ENCODE results near the gene ETV5.

ETV5 gene

GRCh38 chr3:186013312-186013711, 95.6 kb downstream of the ETV5 start:
- no peak for DNase-seq (ENCODE audit: low read depth)
- TF ChIP-seq CTCF (IDR thresholded peaks at IDR 0.05; ENCODE audit: insufficient read depth, low read depth, low read length, missing control alignments), result no peak
- H3K4me3 ChIP-seq (ENCODE audit: low read length), result no peak overlapping the region

- no peak for TF ChIP-seq CTCF (IDR thresholded peaks at IDR 0.05; ENCODE audit: insufficient read depth, low read depth, low read length, missing control alignments)
- no peak overlapping the region for H3K4me3 ChIP-seq (ENCODE audit: low read length)
- no peak for DNase-seq (ENCODE audit: low read depth)
Measured at GRCh38 chr3:186012137-186012536, 96.8 kb downstream of the ETV5 start.

- no peak for DNase-seq (ENCODE audit: low read depth)
- TF ChIP-seq CTCF (IDR thresholded peaks at IDR 0.05; ENCODE audit: insufficient read depth, low read depth, low read length, missing control alignments), result no peak
- no peak overlapping the region for H3K4me3 ChIP-seq (ENCODE audit: low read length)
Measured at GRCh38 chr3:186004671-186005070, 104.2 kb downstream of the ETV5 start.

GRCh38 chr3:186004209-186004608, 104.7 kb downstream of the ETV5 start:
- DNase-seq (ENCODE audit: low read depth), result no peak
- no peak for TF ChIP-seq CTCF (IDR thresholded peaks at IDR 0.05; ENCODE audit: insufficient read depth, low read depth, low read length, missing control alignments)

GRCh38 chr3:186003610-186004009, 105.3 kb downstream of the ETV5 start:
- no peak for DNase-seq (ENCODE audit: low read depth)
- TF ChIP-seq CTCF (IDR thresholded peaks at IDR 0.05; ENCODE audit: insufficient read depth, low read depth, low read length, missing control alignments), result no peak

More at GRCh38 chr3:186004209-186004608, 104.7 kb downstream of the ETV5 start:
- no peak overlapping the region for H3K4me3 ChIP-seq (ENCODE audit: low read length)

GRCh38 chr3:186002884-186003472, 105.9 kb downstream of the ETV5 start:
- peak; percentile 48 for DNase-seq (ENCODE audit: low read depth)
- no peak overlapping the region for H3K4me3 ChIP-seq (ENCODE audit: low read length)
- TF ChIP-seq CTCF (IDR thresholded peaks at IDR 0.05; ENCODE audit: insufficient read depth, low read depth, low read length, missing control alignments), result peak; percentile 41

More at GRCh38 chr3:186003610-186004009, 105.3 kb downstream of the ETV5 start:
- no peak overlapping the region for H3K4me3 ChIP-seq (ENCODE audit: low read length)

GRCh38 chr3:186001842-186002241, 107.0 kb downstream of the ETV5 start:
- no peak overlapping the region for H3K4me3 ChIP-seq (ENCODE audit: low read length)
- no peak for TF ChIP-seq CTCF (IDR thresholded peaks at IDR 0.05; ENCODE audit: insufficient read depth, low read depth, low read length, missing control alignments)
- no peak for DNase-seq (ENCODE audit: low read depth)
